ENCODE measurements around the gene IQSEC3. TPM values are rescaled to one million over a fixed set of nuclear protein-coding genes. Genes with fewer than 3 reads are reported as not detected.

The IQSEC3 gene
- total RNA-seq, 1 experiment from 2014 or later, result 0.55 TPM

GRCh38 chr12:180445-180844 lies 113.9 kb downstream of the IQSEC3 start:
- Histone ChIP-seq H3K27ac (ENCODE audit: insufficient read length, low read depth, low read length) (no peak overlapping the region), H3K9me3 (ENCODE audit: control insufficient read depth, low read depth, low read length) (no peaks in the 10 kb centered on the region), H2BK20ac (ENCODE audit: low read depth, low read length, poor library complexity, severe bottlenecking) (no peak overlapping the region), H4K5ac (ENCODE audit: insufficient read length, low read depth, low read length) (no peak overlapping the region), H3K14ac (ENCODE audit: insufficient read depth, low read length) (no peak overlapping the region; the same call in 1 of the 2 replicates), H2BK120ac (ENCODE audit: low read depth, low read length, poor library complexity, severe bottlenecking) (no peak overlapping the region), H3K4me2 (ENCODE audit: insufficient read depth, insufficient read length, low read length) (no peak overlapping the region), H3K79me1 (ENCODE audit: insufficient read depth, low read depth, low read length, poor library complexity, severe bottlenecking) (no peaks in the 10 kb centered on the region), H3K18ac (ENCODE audit: insufficient read length, low read depth, low read length) (no peak overlapping the region), H3K27me3 (ENCODE audit: insufficient read depth, low read length) (no peaks in the 10 kb centered on the region), H2BK15ac (ENCODE audit: low read depth, low read length) (no peak overlapping the region), H3T11ph (ENCODE audit: low read length) (no peak overlapping the region), H2AFZ (ENCODE audit: low read length) (no peak overlapping the region), H3K56ac (ENCODE audit: insufficient read length, low read depth, low read length) (no peak overlapping the region), H3K4me1 (ENCODE audit: insufficient read depth, low read length) (peaks cover 4% of the 10 kb centered on the region; the same call in 1 of the 2 replicates), H2AK5ac (ENCODE audit: insufficient read length, low read length) (no peak overlapping the region), H3K23ac (ENCODE audit: insufficient read length, low read depth, low read length) (no peak overlapping the region), H3K23me2 (ENCODE audit: insufficient read length, low read depth, low read length, poor library complexity, severe bottlenecking) (no peaks in the 10 kb centered on the region), H4K91ac (ENCODE audit: insufficient read length, low read depth, low read length) (no peak overlapping the region), H2BK12ac (ENCODE audit: insufficient read length, low read depth, low read length) (no peak overlapping the region), H4K8ac (replicated peaks; ENCODE audit: insufficient read length, low read depth, low read length) (no peak overlapping the region), H3K4ac (ENCODE audit: low read depth, low read length) (no peak overlapping the region), H3K79me2 (ENCODE audit: insufficient read depth, low read length) (no peaks in the 10 kb centered on the region), H3K9ac (ENCODE audit: extremely low read depth, insufficient read length, low read length) (no peak overlapping the region), H4K20me1 (ENCODE audit: control insufficient read depth, insufficient read depth, insufficient read length) (no peaks in the 10 kb centered on the region), H2BK5ac (ENCODE audit: insufficient read length, low read length) (no peak overlapping the region)
- WGBS (ENCODE audit: extremely low coverage, insufficient read length, low lambda C conversion rate), result no CpG with 5 or more reads among the region's 8 CpGs
- Mint-ChIP-seq H3K4me3 (no peak overlapping the region), H3K4me1 (peaks cover 15 to 31% of the 10 kb centered on the region in 2 experiments), H3K27ac (no peak overlapping the region; a peak in 1 of 7 replicates), H3K36me3 (ENCODE audit: insufficient read depth in 1 of 3, low read depth in 3 of 3) (no peaks in the 10 kb centered on the region), H3K9me3 (no peaks in the 10 kb centered on the region), H3K27me3 (ENCODE audit: low read depth) (peaks cover 7% of the 10 kb centered on the region)
- DNase-seq, result no peak
- no peak for TF ChIP-seq CTCF (conservative IDR thresholded peaks at IDR 0.05)

All from H9 (cell line).